ENCODE measurements around the gene DSTYK. TPM values are rescaled to one million over a fixed set of nuclear protein-coding genes. Genes with fewer than 3 reads are reported as not detected.

DSTYK gene
- total RNA-seq, 2 experiments from 2014 or later, result 9.7 to 10.4 TPM

- ChIA-PET POLR2A (interaction anchor here (0.7 to 1.8 kb wide), 6 partner anchors 12 to 90 kb away, joined by 3 to 7 read pairs (median 4); partner anchors contain the start of genes RBBP5 and TMCC2), CTCF (interaction anchor here (0.7 to 3.1 kb wide), 4 partner anchors 17 to 90 kb away, joined by 3 to 15 read pairs (median 6); partner anchors contain the start of genes RBBP5 and TMCC2)
- Mint-ChIP-seq H3K36me3 (ENCODE audit: low read depth) (peaks cover 4% of the 10 kb centered on the region), H3K27ac (peak overlapping the region; percentile 93), H3K27me3 (ENCODE audit: low read depth) (peaks cover under 1% of the 10 kb centered on the region), H3K4me1 (ENCODE audit: low read depth) (peaks cover 47% of the 10 kb centered on the region), H3K9me3 (ENCODE audit: insufficient read depth) (no peaks in the 10 kb centered on the region), H3K4me3 (peak overlapping the region; percentile 95)
- ATAC-seq (no peak), DNase-seq (no peak)
Measured at GRCh38 chr1:205211839-205212536, 486 bp upstream of the DSTYK start.

- Mint-ChIP-seq H3K9me3 (ENCODE audit: insufficient read depth) (no peaks in the 10 kb centered on the region), H3K27me3 (ENCODE audit: low read depth) (no peaks in the 10 kb centered on the region), H3K27ac (peak overlapping the region; percentile 93), H3K4me3 (peak overlapping the region; percentile 95), H3K36me3 (ENCODE audit: low read depth) (peaks cover 4% of the 10 kb centered on the region), H3K4me1 (ENCODE audit: low read depth) (peaks cover 48% of the 10 kb centered on the region)
- DNase-seq, result peak; percentile 37
- ATAC-seq, result peak; percentile 26
- ChIA-PET POLR2A (interaction anchor here (1.2 to 1.8 kb wide), 7 partner anchors 11 to 89 kb away, joined by 3 to 7 read pairs (median 4); partner anchors contain the start of genes RBBP5 and TMCC2), CTCF (interaction anchor here (1.8 to 3.1 kb wide), 2 partner anchors 18 to 88 kb away, joined by 8 to 15 read pairs; partner anchors contain the start of gene TMCC2)
Measured at GRCh38 chr1:205210756-205211168, 740 bp downstream of the DSTYK start.

GRCh38 chr1:205208811-205209210, 2.7 kb downstream of the DSTYK start:
- POLR2A ChIA-PET, result interaction anchor here (0.9 kb wide), 1 partner anchor 88 kb away, joined by 3 read pairs; the partner anchor contains the start of gene RBBP5
- no peak for ATAC-seq
- H3K4me1 Mint-ChIP-seq (ENCODE audit: low read depth), result peaks cover 45% of the 10 kb centered on the region

GRCh38 chr1:205205055-205205454, 6.4 kb downstream of the DSTYK start:
- peaks cover 50% of the 10 kb centered on the region for H3K4me1 Mint-ChIP-seq (ENCODE audit: low read depth)
- H3K27ac Mint-ChIP-seq, result no peak overlapping the region
- H3K4me3 Mint-ChIP-seq, result no peak overlapping the region
- H3K9me3 Mint-ChIP-seq (ENCODE audit: insufficient read depth), result no peaks in the 10 kb centered on the region
- DNase-seq (no peak), ATAC-seq (no peak)
- ChIA-PET CTCF (interaction anchor here (1.7 to 2.1 kb wide), 2 partner anchors 63 to 84 kb away, joined by 5 to 7 read pairs; partner anchors contain the start of gene RBBP5), POLR2A (no interaction called here)
- H3K36me3 Mint-ChIP-seq (ENCODE audit: low read depth), result peaks cover 4% of the 10 kb centered on the region
- no peaks in the 10 kb centered on the region for H3K27me3 Mint-ChIP-seq (ENCODE audit: low read depth)

More at GRCh38 chr1:205208811-205209210, 2.7 kb downstream of the DSTYK start:
- CTCF ChIA-PET, result interaction anchor here (1.0 kb wide), 1 partner anchor 67 kb away, joined by 3 read pairs; no protein-coding TSS in a partner anchor
- H3K27me3 Mint-ChIP-seq (ENCODE audit: low read depth), result no peaks in the 10 kb centered on the region
- no peak overlapping the region for H3K4me3 Mint-ChIP-seq
- H3K9me3 Mint-ChIP-seq (ENCODE audit: insufficient read depth), result no peaks in the 10 kb centered on the region
- H3K27ac Mint-ChIP-seq, result no peak overlapping the region
- no peak for DNase-seq
- peaks cover 4% of the 10 kb centered on the region for H3K36me3 Mint-ChIP-seq (ENCODE audit: low read depth)

- H3K36me3 Mint-ChIP-seq (ENCODE audit: low read depth), result peaks cover 6% of the 10 kb centered on the region
- no peaks in the 10 kb centered on the region for H3K27me3 Mint-ChIP-seq (ENCODE audit: low read depth)
- H3K27ac Mint-ChIP-seq, result no peak overlapping the region
- no peak for DNase-seq
- CTCF ChIA-PET, result interaction anchor here (1.7 to 2.1 kb wide), 2 partner anchors 63 to 83 kb away, joined by 5 to 7 read pairs; partner anchors contain the start of gene RBBP5
- ATAC-seq, result no peak
- H3K4me1 Mint-ChIP-seq (ENCODE audit: low read depth), result peaks cover 51% of the 10 kb centered on the region
- POLR2A ChIA-PET, result no interaction called here
- no peaks in the 10 kb centered on the region for H3K9me3 Mint-ChIP-seq (ENCODE audit: insufficient read depth)
- no peak overlapping the region for H3K4me3 Mint-ChIP-seq
Measured at GRCh38 chr1:205204552-205204951, 7.0 kb downstream of the DSTYK start.

GRCh38 chr1:205199931-205200299, 11.6 kb downstream of the DSTYK start:
- Mint-ChIP-seq H3K27me3 (ENCODE audit: low read depth) (no peaks in the 10 kb centered on the region), H3K9me3 (ENCODE audit: insufficient read depth) (no peaks in the 10 kb centered on the region), H3K27ac (peak overlapping the region; percentile 71), H3K4me1 (ENCODE audit: low read depth) (peaks cover 54% of the 10 kb centered on the region), H3K36me3 (ENCODE audit: low read depth) (peaks cover 21% of the 10 kb centered on the region), H3K4me3 (peak overlapping the region; percentile 62)
- CTCF ChIA-PET, result interaction anchor here (0.9 to 5.2 kb wide), 13 partner anchors 12 to 325 kb away, joined by 3 to 35 read pairs (median 6); partner anchors contain the start of genes RBBP5 and TMCC2
- no peak for ATAC-seq
- POLR2A ChIA-PET, result interaction anchor here (0.8 to 1.6 kb wide), 4 partner anchors 12 to 78 kb away, joined by 3 to 7 read pairs (median 4); partner anchors contain the start of genes DSTYK and RBBP5
- no peak for DNase-seq

- peaks cover 21% of the 10 kb centered on the region for H3K36me3 Mint-ChIP-seq (ENCODE audit: low read depth)
- H3K27me3 Mint-ChIP-seq (ENCODE audit: low read depth), result no peaks in the 10 kb centered on the region
- DNase-seq, result peak; percentile 43
- CTCF ChIA-PET, result interaction anchor here (0.9 to 5.2 kb wide), 15 partner anchors 12 to 325 kb away, joined by 3 to 35 read pairs (median 5); partner anchors contain the start of genes RBBP5 and TMCC2
- peak overlapping the region; percentile 71 for H3K27ac Mint-ChIP-seq
- POLR2A ChIA-PET, result interaction anchor here (0.8 to 1.6 kb wide), 5 partner anchors 12 to 78 kb away, joined by 3 to 7 read pairs (median 3); partner anchors contain the start of genes DSTYK and RBBP5
- peak; percentile 83 for ATAC-seq
- no peaks in the 10 kb centered on the region for H3K9me3 Mint-ChIP-seq (ENCODE audit: insufficient read depth)
- peaks cover 49% of the 10 kb centered on the region for H3K4me1 Mint-ChIP-seq (ENCODE audit: low read depth)
- peak overlapping the region; percentile 62 for H3K4me3 Mint-ChIP-seq
Measured at GRCh38 chr1:205199090-205199930, 12.2 kb downstream of the DSTYK start.

- Mint-ChIP-seq H3K27me3 (ENCODE audit: low read depth) (no peaks in the 10 kb centered on the region), H3K4me3 (no peak overlapping the region), H3K36me3 (ENCODE audit: low read depth) (peaks cover 29% of the 10 kb centered on the region), H3K4me1 (ENCODE audit: low read depth) (peaks cover 46% of the 10 kb centered on the region), H3K27ac (no peak overlapping the region), H3K9me3 (ENCODE audit: insufficient read depth) (no peaks in the 10 kb centered on the region)
- POLR2A ChIA-PET, result no interaction called here
- ATAC-seq (no peak), DNase-seq (no peak)
- CTCF ChIA-PET, result interaction anchor here (0.7 to 1.2 kb wide), 2 partner anchors 36 to 51 kb away, joined by 3 read pairs; partner anchors contain the start of gene TMCC2
Measured at GRCh38 chr1:205192287-205192686, 19.2 kb downstream of the DSTYK start.

GRCh38 chr1:205191622-205192021, 19.9 kb downstream of the DSTYK start:
- Mint-ChIP-seq H3K9me3 (ENCODE audit: insufficient read depth) (no peaks in the 10 kb centered on the region), H3K4me1 (ENCODE audit: low read depth) (peaks cover 53% of the 10 kb centered on the region), H3K36me3 (ENCODE audit: low read depth) (peaks cover 34% of the 10 kb centered on the region), H3K27ac (no peak overlapping the region), H3K27me3 (ENCODE audit: low read depth) (no peaks in the 10 kb centered on the region), H3K4me3 (no peak overlapping the region)
- ChIA-PET CTCF (interaction anchor here (0.7 to 1.2 kb wide), 2 partner anchors 36 to 50 kb away, joined by 3 read pairs; partner anchors contain the start of gene TMCC2), POLR2A (interaction anchor here (0.6 kb wide), 1 partner anchor 301 kb away, joined by 5 read pairs; no protein-coding TSS in a partner anchor)
- no peak for ATAC-seq
- DNase-seq, result no peak

- peaks cover 35% of the 10 kb centered on the region for H3K36me3 Mint-ChIP-seq (ENCODE audit: low read depth)
- ChIA-PET POLR2A (interaction anchor here (0.6 kb wide), 1 partner anchor 301 kb away, joined by 5 read pairs; no protein-coding TSS in a partner anchor), CTCF (interaction anchor here (0.9 to 1.2 kb wide), 2 partner anchors 50 to 69 kb away, joined by 3 read pairs; partner anchors contain the start of gene RBBP5)
- H3K27me3 Mint-ChIP-seq (ENCODE audit: low read depth), result no peaks in the 10 kb centered on the region
- H3K4me3 Mint-ChIP-seq, result no peak overlapping the region
- DNase-seq (no peak), ATAC-seq (no peak)
- H3K9me3 Mint-ChIP-seq (ENCODE audit: insufficient read depth), result no peaks in the 10 kb centered on the region
- H3K27ac Mint-ChIP-seq, result no peak overlapping the region
- peaks cover 56% of the 10 kb centered on the region for H3K4me1 Mint-ChIP-seq (ENCODE audit: low read depth)
Measured at GRCh38 chr1:205190845-205191577, 20.5 kb downstream of the DSTYK start.
